PC-3 (cell line): Measurements from ENCODE around the gene FMNL1. TPM values are rescaled to one million over a fixed set of nuclear protein-coding genes. Genes with fewer than 3 reads are reported as not detected.

Source experiments
- ATAC-seq: fragments of 200-7000 bp; cut with Tn5 transposase; 2 replicates; pipeline ENCODE4 v1.9.1; 2020; ENCODE audit warnings: mild to moderate bottlenecking, moderate library complexity
- BruUV-seq: library from RNA; stranded (reverse); fragments of 400-500 nt; replicated peaks from 2 replicates; lab custom pipeline; 2021; lab: Mats Ljungman, UMichigan
- CTCF ChIA-PET: fragments of 300-600 bp; sonication (Branson Sonifier 250); formaldehyde crosslinking; loops from one replicate; lab custom pipeline; 2022; ENCODE audit warnings: antibody characterized with exemption; lab: Charles Lee
- POLR2A ChIA-PET: fragments of 300-600 bp; sonication (Branson Sonifier 250); formaldehyde crosslinking; loops from one replicate; lab custom pipeline; 2022; ENCODE audit warnings: antibody characterized with exemption; ENCODE audit not compliant: unreplicated experiment; lab: Charles Lee
- DNase-seq: peaks from one replicate; pipeline ENCODE4 v3.0.0-alpha.2; 2015
- H2AFZ ChIP-seq: fragments of 300-600 bp; sonication (generic); 2 replicates; pipeline ENCODE4 v1.6.0; 2016; ENCODE audit warnings: antibody characterized with exemption, low read length
- H3F3A ChIP-seq: fragments of 300-600 bp; sonication (generic); one replicate; pipeline ENCODE4 v1.6.0; 2017; ENCODE audit warnings: antibody characterized with exemption, low read length, control low read depth, mild to moderate bottlenecking; ENCODE audit not compliant: unreplicated experiment
- H3K27ac ChIP-seq: fragments of 300-600 bp; sonication (generic); 2 replicates; pipeline ENCODE4 v1.5.1; 2016; ENCODE audit warnings: mild to moderate bottlenecking, low read length
- H3K27me3 ChIP-seq: fragments of 300-600 bp; sonication (generic); 2 replicates; pipeline ENCODE4 v1.6.1; 2016; ENCODE audit warnings: low read length, mixed read lengths
- H3K36me3 ChIP-seq: fragments of 300-600 bp; sonication (generic); 2 replicates; pipeline ENCODE4 v1.6.1; 2016; ENCODE audit warnings: low read depth, mixed run types, low read length, mixed read lengths
- H3K4me1 ChIP-seq: fragments of 300-600 bp; sonication (generic); 2 replicates; pipeline ENCODE4 v1.5.1; 2016; ENCODE audit warnings: low read length; ENCODE audit not compliant: insufficient read depth
- H3K4me2 ChIP-seq: fragments of 300-600 bp; sonication (generic); 2 replicates; pipeline ENCODE4 v1.6.0; 2016; ENCODE audit warnings: low read length
- H3K4me3 ChIP-seq: fragments of 300-600 bp; sonication (generic); 2 replicates; pipeline ENCODE4 v1.5.1; 2016; ENCODE audit warnings: mild to moderate bottlenecking, low read length, mixed read lengths
- H3K79me2 ChIP-seq: fragments of 300-600 bp; sonication (generic); 2 replicates; pipeline ENCODE4 v1.6.1; 2017; ENCODE audit warnings: low read length, mixed read lengths
- H3K9ac ChIP-seq: fragments of 300-600 bp; sonication (generic); 2 replicates; pipeline ENCODE4 v1.6.0; 2016; ENCODE audit warnings: mild to moderate bottlenecking, low read length
- H3K9me2 ChIP-seq: fragments of 300-600 bp; sonication (generic); replicated peaks from 2 replicates; pipeline ENCODE4 v1.6.1; 2016; ENCODE audit warnings: mixed run types, low read length, mixed read lengths
- H3K9me3 ChIP-seq: fragments of 300-600 bp; sonication (generic); 2 replicates; pipeline ENCODE4 v1.6.1; 2016; ENCODE audit warnings: low read length, mixed read lengths
- H4K20me1 ChIP-seq: fragments of 300-600 bp; sonication (generic); 2 replicates; pipeline ENCODE4 v1.6.1; 2016; ENCODE audit warnings: low read length, mixed read lengths
- EZH2 ChIP-seq: fragments of 300-600 bp; sonication (generic); IDR thresholded peaks from one replicate; pipeline ENCODE4 v1.6.1; 2017; ENCODE audit warnings: antibody characterized with exemption, mild to moderate bottlenecking, low read length; ENCODE audit not compliant: unreplicated experiment
- EZH2phosphoT487 ChIP-seq: fragments of 300-600 bp; sonication (generic); IDR thresholded peaks from 2 replicates; pipeline ENCODE4 v1.6.1; 2018; ENCODE audit warnings: mild to moderate bottlenecking, antibody characterized with exemption, low read length, borderline replicate concordance
- intact Hi-C: fragments of 100-400 bp; cut with micrococcal nuclease; formaldehyde crosslinking; loops from 2 replicates; pipeline ENCODE4 v1.9.0; 2023
- total RNA-seq: library from RNA; depleted of rRNA; stranded (reverse); fragments of >200 nt; gene quantifications from 2 replicates; pipeline ENCODE4 v1.2.3, GENCODE V29; 2014
- TF ChIP-seq, protein P1 (sequence below): fragments of 300-600 bp; sonication (generic); conservative IDR thresholded peaks from 2 replicates; pipeline ENCODE4 v1.5.1; 2017; ENCODE audit warnings: antibody characterized with exemption, low read depth, mild to moderate bottlenecking, low read length

Gene FMNL1
- total RNA-seq, 1 experiment from 2014 or later, result 8.2 TPM

DNA sequence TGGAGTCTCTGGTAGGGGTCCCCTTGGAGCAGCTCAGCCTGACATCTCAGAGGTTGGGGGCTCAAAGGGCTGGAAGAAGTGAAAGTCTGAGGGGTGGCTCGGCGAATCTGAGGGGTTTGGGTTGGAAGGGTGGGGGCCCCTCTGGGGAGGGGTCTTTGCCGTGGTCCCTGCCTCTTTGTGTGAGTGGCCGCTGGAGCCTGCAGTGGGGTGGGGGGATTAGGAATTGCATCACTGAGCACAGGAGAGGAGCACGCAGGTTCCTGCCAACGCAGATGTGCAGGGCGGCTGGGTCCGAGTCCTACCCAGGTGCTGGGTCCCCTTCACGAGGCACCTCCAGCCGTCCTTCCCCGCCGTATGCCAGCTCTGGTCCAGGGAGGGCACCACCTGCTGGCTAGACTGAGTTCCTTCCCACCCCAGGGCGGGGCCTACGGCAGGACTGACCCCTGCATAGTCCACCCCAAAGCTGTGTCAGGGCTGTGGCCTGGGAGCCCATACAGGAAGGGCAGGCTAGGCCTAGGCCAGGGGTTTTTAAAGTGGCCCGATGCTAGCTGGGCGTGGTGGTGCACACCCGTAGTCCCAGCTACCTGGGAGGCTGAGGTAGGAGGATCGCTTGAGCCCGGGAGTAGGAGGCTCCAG, 9.9 kb downstream of the FMNL1 start:
- Histone ChIP-seq H2AFZ (no peak overlapping the region), H3K27ac (no peak overlapping the region), H4K20me1 (no peaks in the 10 kb centered on the region), H3K9ac (no peak overlapping the region), H3K9me2 (no peaks in the 10 kb centered on the region), H3K4me3 (no peak overlapping the region), H3K36me3 (no peaks in the 10 kb centered on the region), H3K27me3 (no peaks in the 10 kb centered on the region), H3K4me2 (no peak overlapping the region), H3K9me3 (no peaks in the 10 kb centered on the region), H3K4me1 (peaks cover 44% of the 10 kb centered on the region), H3F3A (no peaks in the 10 kb centered on the region), H3K79me2 (no peaks in the 10 kb centered on the region)
- intact Hi-C loops, result no loop called here
- ATAC-seq (peak; percentile 48; the same call in 1 of the 2 replicates), DNase-seq (peak; percentile 39)
- BruUV-seq, result no TSS peak
- TF ChIP-seq, protein P1, sequence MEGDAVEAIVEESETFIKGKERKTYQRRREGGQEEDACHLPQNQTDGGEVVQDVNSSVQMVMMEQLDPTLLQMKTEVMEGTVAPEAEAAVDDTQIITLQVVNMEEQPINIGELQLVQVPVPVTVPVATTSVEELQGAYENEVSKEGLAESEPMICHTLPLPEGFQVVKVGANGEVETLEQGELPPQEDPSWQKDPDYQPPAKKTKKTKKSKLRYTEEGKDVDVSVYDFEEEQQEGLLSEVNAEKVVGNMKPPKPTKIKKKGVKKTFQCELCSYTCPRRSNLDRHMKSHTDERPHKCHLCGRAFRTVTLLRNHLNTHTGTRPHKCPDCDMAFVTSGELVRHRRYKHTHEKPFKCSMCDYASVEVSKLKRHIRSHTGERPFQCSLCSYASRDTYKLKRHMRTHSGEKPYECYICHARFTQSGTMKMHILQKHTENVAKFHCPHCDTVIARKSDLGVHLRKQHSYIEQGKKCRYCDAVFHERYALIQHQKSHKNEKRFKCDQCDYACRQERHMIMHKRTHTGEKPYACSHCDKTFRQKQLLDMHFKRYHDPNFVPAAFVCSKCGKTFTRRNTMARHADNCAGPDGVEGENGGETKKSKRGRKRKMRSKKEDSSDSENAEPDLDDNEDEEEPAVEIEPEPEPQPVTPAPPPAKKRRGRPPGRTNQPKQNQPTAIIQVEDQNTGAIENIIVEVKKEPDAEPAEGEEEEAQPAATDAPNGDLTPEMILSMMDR, result peak; percentile 63
- TF ChIP-seq EZH2, result no peak
- CTCF ChIA-PET, result interaction anchor here (0.5 to 2.5 kb wide), 4 partner anchors 12 to 194 kb away, joined by 3 to 16 read pairs (median 8); partner anchors contain the start of gene ACBD4
- POLR2A ChIA-PET, result interaction anchor here (0.5 kb wide), 1 partner anchor 82 kb away, joined by 5 read pairs; no protein-coding TSS in a partner anchor

DNA sequence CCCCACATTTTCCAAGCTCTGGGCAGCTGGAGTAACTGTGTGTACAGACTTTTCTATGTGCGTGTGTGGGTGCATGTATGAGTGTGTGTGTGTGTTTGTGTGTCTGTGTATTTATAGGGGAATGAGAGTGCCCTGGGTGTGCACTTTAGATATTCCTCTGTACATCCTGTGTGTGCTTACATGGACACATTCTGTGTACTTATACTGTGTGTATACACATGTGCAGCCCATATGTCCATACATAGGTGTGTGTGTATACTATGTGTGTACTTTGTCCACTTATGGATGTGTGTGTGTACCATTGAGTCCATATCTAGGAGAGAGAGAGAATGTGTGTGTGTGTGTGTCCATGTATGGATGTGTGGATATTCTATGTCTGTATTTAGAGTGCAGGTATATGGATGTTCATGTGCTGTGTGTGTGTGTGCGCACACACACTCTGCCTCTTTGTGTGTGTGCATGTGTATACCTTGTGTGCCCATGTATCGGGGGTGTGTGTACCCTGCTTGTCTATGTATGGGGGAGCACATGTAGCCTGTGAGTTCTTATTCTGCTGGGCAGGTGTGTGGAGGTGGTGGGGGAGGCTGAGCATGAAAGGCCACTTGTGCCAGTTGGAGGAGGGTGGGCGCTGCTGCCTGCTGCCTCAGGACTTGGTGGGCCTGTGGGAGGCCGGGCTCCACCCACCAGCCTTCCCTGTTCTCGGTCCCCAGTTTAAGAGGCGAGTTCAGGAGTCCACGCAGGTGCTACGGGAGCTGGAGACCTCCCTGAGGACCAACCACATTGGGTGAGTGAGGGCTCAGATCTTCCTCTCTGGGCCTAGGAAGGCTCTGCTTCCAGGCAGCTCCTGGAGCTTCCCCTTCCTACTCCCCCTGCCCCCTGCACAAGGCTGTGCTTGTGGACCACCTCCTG, 11.1 kb downstream of the FMNL1 start:
- H3K4me1 ChIP-seq, result peaks cover 34% of the 10 kb centered on the region
- POLR2A ChIA-PET, result no interaction called here
- intact Hi-C loops, result no loop called here

More for the DNA sequence above, 11.1 kb downstream of the FMNL1 start:
- Histone ChIP-seq H3K9ac (no peak overlapping the region), H2AFZ (no peak overlapping the region), H3K4me3 (no peak overlapping the region), H3K4me2 (no peak overlapping the region), H4K20me1 (no peaks in the 10 kb centered on the region), H3K27me3 (no peaks in the 10 kb centered on the region), H3F3A (no peaks in the 10 kb centered on the region), H3K36me3 (no peaks in the 10 kb centered on the region), H3K27ac (no peak overlapping the region), H3K9me3 (no peaks in the 10 kb centered on the region), H3K9me2 (no peaks in the 10 kb centered on the region), H3K79me2 (no peaks in the 10 kb centered on the region)
- ATAC-seq (no peak), DNase-seq (no peak)
- TF ChIP-seq, protein P1, result no peak
- no peak for TF ChIP-seq EZH2phosphoT487
- no peak for TF ChIP-seq EZH2
- no TSS peak for BruUV-seq
- CTCF ChIA-PET, result interaction anchor here (0.6 to 2.5 kb wide), 3 partner anchors 45 to 193 kb away, joined by 3 to 16 read pairs (median 4); partner anchors contain the start of gene ACBD4
